Measurements from ENCODE around the gene STRN4. TPM values are rescaled to one million over a fixed set of nuclear protein-coding genes. Genes with fewer than 3 reads are reported as not detected.

STRN4 gene
- total and polyA plus RNA-seq, 9 of the 15 experiments (the other 6 are each of a cell fraction or from before 2014, with no cell fraction given) = 0.62 to 83.7 (median 36.9) TPM

GRCh38 chr19:46697204-46697960, 48.9 kb downstream of the STRN4 start (continued):
- TF ChIP-seq, protein P1, sequence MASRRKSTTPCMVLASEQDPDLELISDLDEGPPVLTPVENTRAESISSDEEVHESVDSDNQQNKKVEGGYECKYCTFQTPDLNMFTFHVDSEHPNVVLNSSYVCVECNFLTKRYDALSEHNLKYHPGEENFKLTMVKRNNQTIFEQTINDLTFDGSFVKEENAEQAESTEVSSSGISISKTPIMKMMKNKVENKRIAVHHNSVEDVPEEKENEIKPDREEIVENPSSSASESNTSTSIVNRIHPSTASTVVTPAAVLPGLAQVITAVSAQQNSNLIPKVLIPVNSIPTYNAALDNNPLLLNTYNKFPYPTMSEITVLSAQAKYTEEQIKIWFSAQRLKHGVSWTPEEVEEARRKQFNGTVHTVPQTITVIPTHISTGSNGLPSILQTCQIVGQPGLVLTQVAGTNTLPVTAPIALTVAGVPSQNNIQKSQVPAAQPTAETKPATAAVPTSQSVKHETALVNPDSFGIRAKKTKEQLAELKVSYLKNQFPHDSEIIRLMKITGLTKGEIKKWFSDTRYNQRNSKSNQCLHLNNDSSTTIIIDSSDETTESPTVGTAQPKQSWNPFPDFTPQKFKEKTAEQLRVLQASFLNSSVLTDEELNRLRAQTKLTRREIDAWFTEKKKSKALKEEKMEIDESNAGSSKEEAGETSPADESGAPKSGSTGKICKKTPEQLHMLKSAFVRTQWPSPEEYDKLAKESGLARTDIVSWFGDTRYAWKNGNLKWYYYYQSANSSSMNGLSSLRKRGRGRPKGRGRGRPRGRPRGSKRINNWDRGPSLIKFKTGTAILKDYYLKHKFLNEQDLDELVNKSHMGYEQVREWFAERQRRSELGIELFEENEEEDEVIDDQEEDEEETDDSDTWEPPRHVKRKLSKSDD (conservative IDR thresholded peaks at IDR 0.05; ENCODE audit: low read length) = no peak
- TF ChIP-seq IRF2 (CRISPR knock-in tag; IDR thresholded peaks at IDR 0.05) (no peak), RB1 (IDR thresholded peaks at IDR 0.05; ENCODE audit: low read depth) (no peak), KHSRP (IDR thresholded peaks at IDR 0.05) (no peak), ZNF140 (CRISPR knock-in tag; IDR thresholded peaks at IDR 0.05) (no peak), SIN3A (IDR thresholded peaks at IDR 0.05; ENCODE audit: borderline replicate concordance in 2 of 2, control insufficient read depth in 1 of 2, low read depth in 2 of 2, low read length in 2 of 2) (peak; percentile 28 to 96; a peak in 3 of 4 replicates), MNT (conservative IDR thresholded peaks at IDR 0.05) (peak; percentile 96 to 97), HNRNPH1 (optimal IDR thresholded peaks at IDR 0.05; ENCODE audit: low read depth, low read length) (no peak), POLR2A (conservative IDR thresholded peaks at IDR 0.05) (no peak; the same call in 1 of the 2 replicates), NCOA6 (IDR thresholded peaks at IDR 0.05) (no peak), PTTG1 (tag; IDR thresholded peaks at IDR 0.05; ENCODE audit: low read depth) (no peak), HDAC8 (tag; IDR thresholded peaks at IDR 0.05) (no peak), NCOA4 (IDR thresholded peaks at IDR 0.05; ENCODE audit: partially characterized antibody) (no peak), ZBTB2 (IDR thresholded peaks at IDR 0.05) (no peak; the same call in 1 of the 2 replicates)
- TF ChIP-seq, protein P2, sequence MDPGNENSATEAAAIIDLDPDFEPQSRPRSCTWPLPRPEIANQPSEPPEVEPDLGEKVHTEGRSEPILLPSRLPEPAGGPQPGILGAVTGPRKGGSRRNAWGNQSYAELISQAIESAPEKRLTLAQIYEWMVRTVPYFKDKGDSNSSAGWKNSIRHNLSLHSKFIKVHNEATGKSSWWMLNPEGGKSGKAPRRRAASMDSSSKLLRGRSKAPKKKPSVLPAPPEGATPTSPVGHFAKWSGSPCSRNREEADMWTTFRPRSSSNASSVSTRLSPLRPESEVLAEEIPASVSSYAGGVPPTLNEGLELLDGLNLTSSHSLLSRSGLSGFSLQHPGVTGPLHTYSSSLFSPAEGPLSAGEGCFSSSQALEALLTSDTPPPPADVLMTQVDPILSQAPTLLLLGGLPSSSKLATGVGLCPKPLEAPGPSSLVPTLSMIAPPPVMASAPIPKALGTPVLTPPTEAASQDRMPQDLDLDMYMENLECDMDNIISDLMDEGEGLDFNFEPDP (CRISPR knock-in tag; IDR thresholded peaks at IDR 0.05) = no peak
- TF ChIP-seq, protein P3, sequence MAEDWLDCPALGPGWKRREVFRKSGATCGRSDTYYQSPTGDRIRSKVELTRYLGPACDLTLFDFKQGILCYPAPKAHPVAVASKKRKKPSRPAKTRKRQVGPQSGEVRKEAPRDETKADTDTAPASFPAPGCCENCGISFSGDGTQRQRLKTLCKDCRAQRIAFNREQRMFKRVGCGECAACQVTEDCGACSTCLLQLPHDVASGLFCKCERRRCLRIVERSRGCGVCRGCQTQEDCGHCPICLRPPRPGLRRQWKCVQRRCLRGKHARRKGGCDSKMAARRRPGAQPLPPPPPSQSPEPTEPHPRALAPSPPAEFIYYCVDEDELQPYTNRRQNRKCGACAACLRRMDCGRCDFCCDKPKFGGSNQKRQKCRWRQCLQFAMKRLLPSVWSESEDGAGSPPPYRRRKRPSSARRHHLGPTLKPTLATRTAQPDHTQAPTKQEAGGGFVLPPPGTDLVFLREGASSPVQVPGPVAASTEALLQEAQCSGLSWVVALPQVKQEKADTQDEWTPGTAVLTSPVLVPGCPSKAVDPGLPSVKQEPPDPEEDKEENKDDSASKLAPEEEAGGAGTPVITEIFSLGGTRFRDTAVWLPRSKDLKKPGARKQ (CRISPR knock-in tag; IDR thresholded peaks at IDR 0.05) = no peak
- TF ChIP-seq, protein P4, sequence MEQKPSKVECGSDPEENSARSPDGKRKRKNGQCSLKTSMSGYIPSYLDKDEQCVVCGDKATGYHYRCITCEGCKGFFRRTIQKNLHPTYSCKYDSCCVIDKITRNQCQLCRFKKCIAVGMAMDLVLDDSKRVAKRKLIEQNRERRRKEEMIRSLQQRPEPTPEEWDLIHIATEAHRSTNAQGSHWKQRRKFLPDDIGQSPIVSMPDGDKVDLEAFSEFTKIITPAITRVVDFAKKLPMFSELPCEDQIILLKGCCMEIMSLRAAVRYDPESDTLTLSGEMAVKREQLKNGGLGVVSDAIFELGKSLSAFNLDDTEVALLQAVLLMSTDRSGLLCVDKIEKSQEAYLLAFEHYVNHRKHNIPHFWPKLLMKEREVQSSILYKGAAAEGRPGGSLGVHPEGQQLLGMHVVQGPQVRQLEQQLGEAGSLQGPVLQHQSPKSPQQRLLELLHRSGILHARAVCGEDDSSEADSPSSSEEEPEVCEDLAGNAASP (IDR thresholded peaks at IDR 0.05) = no peak
